Kidney epithelial cell (primary cell): ENCODE measurements around the gene OTUD4. TPM values are rescaled to one million over a fixed set of nuclear protein-coding genes. Genes with fewer than 3 reads are reported as not detected.
"Not testable (repeated sequence)": the region's sequence is repeated elsewhere in the genome, so short reads cannot be mapped to it uniquely, and the experiment has no call there.

Experiments used
- DNase-seq: peaks from one replicate; pipeline ENCODE4 v3.0.0-alpha.2; 2010; ENCODE audit warnings: low read depth
- H3K27me3 ChIP-seq: 2 replicates; pipeline ENCODE4 v1.6.0; 2011; ENCODE audit warnings: low read length; ENCODE audit not compliant: control insufficient read depth, insufficient read depth
- H3K36me3 ChIP-seq: 2 replicates; pipeline ENCODE4 v1.5.1; 2011; ENCODE audit warnings: low read length; ENCODE audit not compliant: control insufficient read depth, insufficient read depth
- H3K4me3 ChIP-seq: 2 replicates; pipeline ENCODE4 v1.5.1; 2011; ENCODE audit warnings: low read depth, mild to moderate bottlenecking, control low read depth, low read length
- CTCF ChIP-seq: IDR thresholded peaks from 2 replicates; pipeline ENCODE4 v1.5.1; 2011; ENCODE audit warnings: mild to moderate bottlenecking, moderate library complexity, low read length, control low read depth, inconsistent platforms; ENCODE audit not compliant: insufficient read depth, poor library complexity, severe bottlenecking
- total RNA-seq: library from RNA; depleted of rRNA; stranded (reverse); fragments of >200 nt; gene quantifications from 2 replicates; pipeline ENCODE4 v1.2.3, GENCODE V29; 2015

Gene OTUD4
- total RNA-seq, 1 donor from 2014 or later, result 33.7 TPM

- no peak for DNase-seq
- no peaks in the 10 kb centered on the region for H3K36me3 ChIP-seq
- no peaks in the 10 kb centered on the region for H3K27me3 ChIP-seq
- no peak overlapping the region for H3K4me3 ChIP-seq
- TF ChIP-seq CTCF, result no peak
Observed at GRCh38 chr4:145153181-145153903, 27.0 kb downstream of the OTUD4 start.

- DNase-seq, result no peak
- H3K4me3 ChIP-seq, result no peak overlapping the region
- peaks cover 2% of the 10 kb centered on the region for H3K36me3 ChIP-seq
- no peak for TF ChIP-seq CTCF
- H3K27me3 ChIP-seq, result no peaks in the 10 kb centered on the region
Observed at GRCh38 chr4:145148980-145149379, 31.4 kb downstream of the OTUD4 start.

- H3K36me3 ChIP-seq, H3K27me3 ChIP-seq, DNase-seq, H3K4me3 ChIP-seq: not testable (repeated sequence)
Observed at GRCh38 chr4:145136219-145136618, 44.2 kb downstream of the OTUD4 start.

- Histone ChIP-seq H3K36me3 (no peaks in the 10 kb centered on the region), H3K4me3 (no peak overlapping the region), H3K27me3 (no peaks in the 10 kb centered on the region)
- TF ChIP-seq CTCF, result no peak
- no peak for DNase-seq
Observed at GRCh38 chr4:145132511-145133098, 47.8 kb downstream of the OTUD4 start.

- no peaks in the 10 kb centered on the region for H3K27me3 ChIP-seq
- no peaks in the 10 kb centered on the region for H3K36me3 ChIP-seq
- no peak overlapping the region for H3K4me3 ChIP-seq
- DNase-seq, result no peak
- no peak for TF ChIP-seq CTCF
Observed at GRCh38 chr4:145131848-145132247, 48.5 kb downstream of the OTUD4 start.

GRCh38 chr4:145130788-145131399 lies 49.5 kb downstream of the OTUD4 start:
- DNase-seq, result no peak
- H3K36me3 ChIP-seq, result no peaks in the 10 kb centered on the region
- no peak for TF ChIP-seq CTCF

More at GRCh38 chr4:145130788-145131399, 49.5 kb downstream of the OTUD4 start:
- H3K4me3 ChIP-seq, result no peak overlapping the region
- H3K27me3 ChIP-seq, result no peaks in the 10 kb centered on the region
